HG03045 (cell line): ENCODE measurements around the gene AICDA.
A peak's percentile ranks its signal among the peaks of the same experiment; 100 is the strongest.
"Not testable (repeated sequence)": the region's sequence is repeated elsewhere in the genome, so short reads cannot be mapped to it uniquely, and the experiment has no call there.

ENCODE experiments used
- ATAC-seq: cut with Tn5 transposase; IDR thresholded peaks from one replicate; pipeline ENCODE4 v1.9.1; 2021; ENCODE audit warnings: mild to moderate bottlenecking, moderate library complexity; ENCODE audit not compliant: unreplicated experiment

AICDA gene

GRCh38 chr12:8612629-8613028 lies at the start of gene AICDA:
Gene AICDA (minus strand): TSS chr12:8612859. CDS start chr12:8612767, 92 bp downstream.
- ATAC-seq = no peak

GRCh38 chr12:8661751-8662150 lies 49.1 kb upstream of the AICDA start:
- ATAC-seq = no peak

- ATAC-seq = no peak
Measured at GRCh38 chr12:8661016-8661415, 48.4 kb upstream of the AICDA start.

GRCh38 chr12:8658346-8658745 lies 45.7 kb upstream of the AICDA start:
- no peak for ATAC-seq

- no peak for ATAC-seq
Measured at GRCh38 chr12:8655421-8655820, 42.8 kb upstream of the AICDA start.

- peak; percentile 81 for ATAC-seq
Measured at GRCh38 chr12:8648576-8649205, 36.0 kb upstream of the AICDA start.

GRCh38 chr12:8647968-8648367 lies 35.3 kb upstream of the AICDA start:
- no peak for ATAC-seq

- peak; percentile 57 for ATAC-seq
Measured at GRCh38 chr12:8644345-8645248, 31.9 kb upstream of the AICDA start.

GRCh38 chr12:8642775-8643174 lies 30.1 kb upstream of the AICDA start:
- no peak for ATAC-seq

- no peak for ATAC-seq
Measured at GRCh38 chr12:8639936-8640335, 27.3 kb upstream of the AICDA start.

- no peak for ATAC-seq
Measured at GRCh38 chr12:8638951-8639350, 26.3 kb upstream of the AICDA start.

- no peak for ATAC-seq
Measured at GRCh38 chr12:8637666-8638065, 25.0 kb upstream of the AICDA start.

- ATAC-seq = no peak
Measured at GRCh38 chr12:8637244-8637643, 24.6 kb upstream of the AICDA start.

- no peak for ATAC-seq
Measured at GRCh38 chr12:8636581-8636980, 23.9 kb upstream of the AICDA start.

- not testable (repeated sequence) for ATAC-seq
Measured at GRCh38 chr12:8636007-8636346, 23.3 kb upstream of the AICDA start.

GRCh38 chr12:8635342-8636006 lies 22.8 kb upstream of the AICDA start:
- not testable (repeated sequence) for ATAC-seq

- no peak for ATAC-seq
Measured at GRCh38 chr12:8630131-8630530, 17.5 kb upstream of the AICDA start.

- ATAC-seq = peak; percentile 95
Measured at GRCh38 chr12:8629486-8630033, 16.9 kb upstream of the AICDA start.

GRCh38 chr12:8628731-8629130 lies 16.1 kb upstream of the AICDA start:
- ATAC-seq = no peak

- ATAC-seq = not testable (repeated sequence)
Measured at GRCh38 chr12:8624750-8625149, 12.1 kb upstream of the AICDA start.

- no peak for ATAC-seq
Measured at GRCh38 chr12:8622646-8623045, 10.0 kb upstream of the AICDA start.
